K562 (cell line): ENCODE results near the gene ARID3A. TPM values are rescaled to one million over a fixed set of nuclear protein-coding genes. Genes with fewer than 3 reads are reported as not detected.

Source experiments
- ATAC-seq: fragments of 200-7000 bp; cut with Tn5 transposase; 3 replicates; pipeline ENCODE4 v1.9.1; 2020; ENCODE audit warnings: moderate library complexity
- BruUV-seq: library from RNA; stranded (reverse); fragments of 400-500 nt; replicated peaks from 2 replicates; lab custom pipeline; 2021; lab: Mats Ljungman, UMichigan
- CTCF ChIA-PET: fragments of 300-600 bp; formaldehyde crosslinking; extraction: SDS; loops from one replicate; lab custom pipeline; 2021; ENCODE audit warnings: low intra/inter-chr PET ratio; lab: Yijun Ruan, JAX
- POLR2A ChIA-PET: fragments of 300-600, 350-650 bp; sonication (Branson Sonifier 250); formaldehyde crosslinking; extraction: SDS; loops from one replicate; lab custom pipeline; 2021; ENCODE audit warnings: antibody characterized with exemption, inconsistent platforms; lab: Yijun Ruan, JAX
- DNase-seq, 4 experiments: peaks; one replicate each; pipeline versions ENCODE4 v3.0.0 to v3.0.0-alpha.2; 2011 to 2018; ENCODE audit warnings: low spot score in 3 of 4, mixed read lengths in 3 of 4; ENCODE audit errors: extremely low read depth in 1 of 4
- FAIRE-seq: peaks from 2 replicates; lab custom pipeline; 2011; peaks lifted over from hg19 to GRCh38; lab: Jason Lieb, UNC
- H2AFZ ChIP-seq: 2 replicates; pipeline ENCODE4 v1.6.0; 2011; ENCODE audit warnings: low read depth, low read length, control low read depth, inconsistent platforms
- H3K27ac ChIP-seq: fragments of 200-600 bp; 3 replicates; pipeline ENCODE4 v1.8.0; 2011; ENCODE audit warnings: low read depth, mild to moderate bottlenecking, control low read depth, inconsistent platforms, low read length, moderate library complexity, mixed read lengths; ENCODE audit errors: extremely low read depth
- H3K27me3 ChIP-seq, 2 experiments: fragments of 300-600 bp in 1 of 2; 2 replicates in 1 of 2; 3 replicates in 1 of 2; pipeline versions ENCODE4 v1.6.0 to v1.8.0; 2011; ENCODE audit warnings: inconsistent platforms in 2 of 2, low read length in 2 of 2, mild to moderate bottlenecking in 1 of 2, mixed read lengths in 1 of 2, moderate library complexity in 1 of 2; ENCODE audit not compliant: control insufficient read depth in 2 of 2, insufficient read depth in 2 of 2
- H3K36me3 ChIP-seq: fragments of 300-600 bp; 3 replicates; pipeline ENCODE4 v1.8.0; 2011; ENCODE audit warnings: mild to moderate bottlenecking, low read length, inconsistent platforms; ENCODE audit not compliant: control insufficient read depth, insufficient read depth
- H3K4me1 ChIP-seq, 2 experiments: fragments of 200-600 bp in 1 of 2; replicated peaks in 1 of 2; 2 replicates in 1 of 2; 3 replicates in 1 of 2; pipeline versions ENCODE4 v1.5.1 to v1.8.0; 2011; ENCODE audit warnings: inconsistent platforms in 2 of 2, low read length in 2 of 2, mild to moderate bottlenecking in 1 of 2, mixed read lengths in 1 of 2, moderate library complexity in 1 of 2; ENCODE audit not compliant: control insufficient read depth in 2 of 2, insufficient read depth in 2 of 2
- H3K4me2 ChIP-seq: 2 replicates; pipeline ENCODE4 v1.6.1; 2011; ENCODE audit warnings: low read length, control low read depth, inconsistent platforms, mixed read lengths; ENCODE audit not compliant: insufficient read depth
- H3K4me3 ChIP-seq: fragments of 200-600 bp; sonication (generic), shearing (Covaris generic); 2 replicates; pipeline ENCODE4 v1.5.1; 2016; ENCODE audit warnings: control low read depth, inconsistent platforms
- H3K79me2 ChIP-seq: fragments of 200-600 bp; 3 replicates; pipeline ENCODE4 v1.8.0; 2011; ENCODE audit warnings: low read length, inconsistent platforms; ENCODE audit not compliant: control insufficient read depth, insufficient read depth
- H3K9ac ChIP-seq, 2 experiments: 2 replicates each; pipeline versions ENCODE4 v1.6.0 to v1.6.1; 2011; ENCODE audit warnings: low read depth in 2 of 2, low read length in 2 of 2, control low read depth in 1 of 2, inconsistent platforms in 1 of 2, mild to moderate bottlenecking in 1 of 2, mixed read lengths in 1 of 2; ENCODE audit not compliant: insufficient read depth in 1 of 2
- H3K9me1 ChIP-seq: one replicate; pipeline ENCODE4 v1.6.0; 2011; ENCODE audit warnings: inconsistent platforms, mild to moderate bottlenecking, low read length, moderate library complexity; ENCODE audit not compliant: control insufficient read depth, insufficient read depth
- H3K9me3 ChIP-seq: replicated peaks from 2 replicates; pipeline ENCODE4 v1.5.1; 2011; ENCODE audit warnings: low read depth, low read length, inconsistent platforms; ENCODE audit not compliant: control insufficient read depth, insufficient read depth
- H4K20me1 ChIP-seq: replicated peaks from 2 replicates; pipeline ENCODE4 v1.6.1; 2011; ENCODE audit warnings: low read length, inconsistent platforms, mixed read lengths; ENCODE audit not compliant: control insufficient read depth, insufficient read depth
- BDP1 ChIP-seq: IDR thresholded peaks from 3 replicates; pipeline ENCODE4 v1.6.1; 2011; ENCODE audit not compliant: insufficient read length, insufficient read depth
- CBFB ChIP-seq: sonication (generic); formaldehyde crosslinking; IDR thresholded peaks from 2 replicates; pipeline ENCODE4 v1.4.0; 2020; ENCODE audit warnings: mild to moderate bottlenecking, missing genetic modification reagents
- EHMT2 ChIP-seq: fragments of 450-650 bp; IDR thresholded peaks from 2 replicates; pipeline ENCODE4 v1.6.1; 2018; ENCODE audit warnings: antibody characterized with exemption
- JUNB ChIP-seq: fragments of 450-650 bp; formaldehyde crosslinking; conservative IDR thresholded peaks from 2 replicates; pipeline ENCODE4 v1.4.0; 2020; ENCODE audit warnings: mild to moderate bottlenecking
- PCBP1 ChIP-seq: fragments of 200-400 bp; formaldehyde crosslinking; IDR thresholded peaks from 2 replicates; pipeline ENCODE4 v1.6.1; 2018; ENCODE audit warnings: mild to moderate bottlenecking, low read depth, low read length; ENCODE audit not compliant: poor library complexity, severe bottlenecking
- POLR2A ChIP-seq: fragments of 450-650 bp; conservative IDR thresholded peaks from 2 replicates; pipeline ENCODE4 v1.6.1; 2016
- POLR2G ChIP-seq: fragments of 200-400 bp; formaldehyde crosslinking; IDR thresholded peaks from 2 replicates; pipeline ENCODE4 v1.6.1; 2017; ENCODE audit warnings: low read depth, mild to moderate bottlenecking, antibody characterized with exemption, low read length, moderate library complexity
- RBFOX2 ChIP-seq: fragments of 200-400 bp; formaldehyde crosslinking; IDR thresholded peaks from 2 replicates; pipeline ENCODE4 v1.6.1; 2017; ENCODE audit warnings: low read depth, mild to moderate bottlenecking, low read length, moderate library complexity
- SLC30A9 ChIP-seq: fragments of 250-450 bp; sonication (Bioruptor Pico); IDR thresholded peaks from 2 replicates; pipeline ENCODE4 v1.8.0; 2022; ENCODE audit warnings: mild to moderate bottlenecking, moderate library complexity
- SMARCE1 ChIP-seq: fragments of 450-650 bp; IDR thresholded peaks from 2 replicates; pipeline ENCODE4 v1.7.1; 2016; ENCODE audit warnings: mild to moderate bottlenecking
- ZNF318 ChIP-seq, 2 experiments: fragments of 450-650 bp; IDR thresholded peaks; 2 replicates each; pipeline ENCODE4 v1.6.1; 2016; ENCODE audit warnings: mild to moderate bottlenecking in 2 of 2, borderline replicate concordance in 1 of 2, low read depth in 1 of 2, moderate library complexity in 1 of 2
- ZNF444 ChIP-seq: fragments of 250-450 bp; sonication (Bioruptor Pico); IDR thresholded peaks from 2 replicates; pipeline ENCODE4 v1.4.0; 2020; ENCODE audit warnings: mild to moderate bottlenecking, moderate library complexity
- ZNF511 ChIP-seq: sonication (generic); formaldehyde crosslinking; IDR thresholded peaks from 2 replicates; pipeline ENCODE4 v1.8.0; 2022; ENCODE audit warnings: mild to moderate bottlenecking, missing genetic modification reagents
- ZNF644 ChIP-seq: fragments of 200-800 bp; sonication (Bioruptor generic); IDR thresholded peaks from 2 replicates; pipeline ENCODE4 v1.6.1; 2016; ENCODE audit warnings: low read depth, missing genetic modification characterization, missing compliant biosample characterization
- WGBS: fragments of 100-300 bp; shearing (Covaris generic); methylation state at CpG from one replicate; pipeline ENCODE4 v1.1.6; 2016; ENCODE audit warnings: low coverage, mixed read lengths; ENCODE audit not compliant: insufficient coverage; ENCODE audit errors: missing lambda C conversion rate; 5-methylcytosine and 5-hydroxymethylcytosine counted together
- in situ Hi-C: fragments of 300-500 bp; cut with MboI; formaldehyde crosslinking; loops from 4 replicates; pipeline ENCODE4 v1.15.0; 2018; ENCODE audit warnings: inconsistent platforms, mixed read lengths
- intact Hi-C: fragments of 100-400 bp; cut with micrococcal nuclease; formaldehyde crosslinking; loops from 2 replicates; pipeline ENCODE4 v1.14.2; 2022
- polyA plus RNA-seq, 8 experiments: library from polyadenylated mRNA; depleted of rRNA in 4 of 8; stranded (reverse) in 5 of 8; unstranded in 3 of 8; fragments of >200 nt; fragmentation: Nextera tagmentation in 2 of 8; fragmentation: Illumina TruSeq in 1 of 8; extraction: Ambion mirVana in 2 of 8; extraction: Trizol in 1 of 8; gene quantifications; 2 replicates each; pipeline versions ENCODE4 v1.2.1 to v1.2.3, GENCODE V29; 2011 to 2014; ENCODE audit warnings: inconsistent platforms in 1 of 8, missing spikeins in 1 of 8
- total RNA-seq, 7 experiments: library from RNA; depleted of rRNA in 6 of 7; stranded (reverse); fragments of >200 nt in 6 of 7; fragmentation: Illumina TruSeq in 2 of 7; extraction: Trizol in 2 of 7; gene quantifications; 2 replicates each; pipeline versions ENCODE4 v1.2.1 to v1.2.3, GENCODE V29; 2011 to 2021; ENCODE audit warnings: low replicate concordance in 1 of 7
- TF ChIP-seq, protein P1 (sequence below): fragments of 250-450 bp; sonication (Bioruptor Pico); IDR thresholded peaks from 2 replicates; pipeline ENCODE4 v1.9.0; 2021; ENCODE audit warnings: mild to moderate bottlenecking

ARID3A gene
- total and polyA plus RNA-seq, 9 of the 15 experiments (the other 6 are each of a cell fraction or from before 2014, with no cell fraction given) = 1.4 to 118 (median 31.2) TPM

DNA sequence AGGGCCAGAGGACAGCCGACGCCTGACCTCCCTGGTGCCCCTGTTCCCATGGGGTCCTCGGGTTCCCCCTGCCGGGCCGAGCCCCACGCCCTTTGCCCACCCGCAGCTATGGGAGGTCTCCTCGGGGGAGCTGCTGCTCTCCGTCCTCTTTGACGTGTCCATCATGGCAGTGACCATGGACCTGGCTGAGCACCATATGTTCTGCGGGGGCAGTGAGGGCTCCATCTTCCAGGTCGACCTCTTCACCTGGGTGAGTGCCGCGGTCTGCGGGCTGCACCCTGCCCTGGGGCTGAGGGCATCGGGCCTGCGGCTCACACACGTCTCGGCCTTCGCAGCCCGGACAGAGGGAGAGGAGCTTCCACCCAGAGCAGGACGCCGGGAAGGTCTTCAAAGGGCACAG lies 64.9 kb downstream of the ARID3A start:
- Histone ChIP-seq H3K27me3 (no peaks in the 10 kb centered on the region), H3K4me1 (peaks cover 4 to 79% of the 10 kb centered on the region in 2 experiments; a peak in 4 of 5 replicates), H3K9ac (peak overlapping the region in 1 of 2 experiments; percentile 75; a peak in 2 of 4 replicates), H2AFZ (no peak overlapping the region), H4K20me1 (no peaks in the 10 kb centered on the region; the same call in 1 of the 2 replicates), H3K27ac (no peak overlapping the region), H3K9me3 (no peaks in the 10 kb centered on the region), H3K4me2 (0 out of 2 replicates have a peak overlapping the region, but pooled peaks have one; percentile 46), H3K79me2 (peaks cover 3% of the 10 kb centered on the region), H3K9me1 (peaks cover 6% of the 10 kb centered on the region), H3K36me3 (peaks cover 90% of the 10 kb centered on the region; the same call in 2 of the 3 replicates), H3K4me3 (no peak overlapping the region)
- ChIA-PET POLR2A (interaction anchor here (0.5 to 1.1 kb wide), 4 partner anchors 26 to 254 kb away, joined by 3 read pairs; partner anchors contain the start of gene CNN2), CTCF (no interaction called here)
- intact Hi-C loops (no loop called here), in situ Hi-C loops (no loop called here)
- no TSS peak for BruUV-seq
- FAIRE-seq (no peak), ATAC-seq (no peak), DNase-seq (no peak)
- 85% methylated on average over 17 of the region's 23 CpGs for WGBS
- TF ChIP-seq, protein P1, sequence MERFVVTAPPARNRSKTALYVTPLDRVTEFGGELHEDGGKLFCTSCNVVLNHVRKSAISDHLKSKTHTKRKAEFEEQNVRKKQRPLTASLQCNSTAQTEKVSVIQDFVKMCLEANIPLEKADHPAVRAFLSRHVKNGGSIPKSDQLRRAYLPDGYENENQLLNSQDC (CRISPR knock-in tag) = no peak
- peak; percentile 64; the same call in 1 of the 2 replicates for TF ChIP-seq POLR2G
- no peak for TF ChIP-seq SMARCE1
- no peak for TF ChIP-seq JUNB (CRISPR knock-in tag)
- no peak for TF ChIP-seq ZNF444
- no peak for TF ChIP-seq BDP1
- TF ChIP-seq ZNF511 = no peak
- no peak for TF ChIP-seq ZNF318 (IDR thresholded peaks at IDR 0.05; ENCODE audit: borderline replicate concordance in 1 of 2, low read depth in 1 of 2)
- peak; percentile 27 for TF ChIP-seq PCBP1
- TF ChIP-seq SLC30A9 = no peak
- TF ChIP-seq RBFOX2 = no peak
- TF ChIP-seq EHMT2 = no peak
- no peak for TF ChIP-seq ZNF644
- 0 out of 2 replicates have a peak, but pooled peaks have one; percentile 26 for TF ChIP-seq CBFB (CRISPR knock-in tag)
- peak; percentile 14; the same call in 1 of the 2 replicates for TF ChIP-seq POLR2A
